ENCODE results near the gene NT5E.

Gene NT5E

GRCh38 chr6:85404564-85405174 lies 45.2 kb upstream of the NT5E start:
- DNase-seq (ENCODE audit: low spot score), result no peak
- in situ Hi-C loops (cut with MboI; ENCODE audit: low pct_unique_long_range_greater_than_20kb, low sequenced_read_pairs, unreplicated experiment), result no loop called here
- no peak for TF ChIP-seq CTCF (IDR thresholded peaks at IDR 0.05; ENCODE audit: extremely low read depth, insufficient read depth, missing control alignments)

- TF ChIP-seq CTCF (IDR thresholded peaks at IDR 0.05; ENCODE audit: extremely low read depth, insufficient read depth, missing control alignments), result no peak
- in situ Hi-C loops (cut with MboI; ENCODE audit: low pct_unique_long_range_greater_than_20kb, low sequenced_read_pairs, unreplicated experiment), result no loop called here
- DNase-seq (ENCODE audit: low spot score), result no peak
Observed at GRCh38 chr6:85405175-85405852, 44.6 kb upstream of the NT5E start.

- no peak for DNase-seq (ENCODE audit: low spot score)
- TF ChIP-seq CTCF (IDR thresholded peaks at IDR 0.05; ENCODE audit: extremely low read depth, insufficient read depth, missing control alignments), result no peak
- in situ Hi-C loops (cut with MboI; ENCODE audit: low pct_unique_long_range_greater_than_20kb, low sequenced_read_pairs, unreplicated experiment), result no loop called here
Observed at GRCh38 chr6:85405853-85406198, 44.1 kb upstream of the NT5E start.

GRCh38 chr6:85406641-85407075 lies 43.2 kb upstream of the NT5E start:
- in situ Hi-C loops (cut with MboI; ENCODE audit: low pct_unique_long_range_greater_than_20kb, low sequenced_read_pairs, unreplicated experiment), result no loop called here
- no peak for DNase-seq (ENCODE audit: low spot score)
- no peak for TF ChIP-seq CTCF (IDR thresholded peaks at IDR 0.05; ENCODE audit: extremely low read depth, insufficient read depth, missing control alignments)

- DNase-seq (ENCODE audit: low spot score), result no peak
- in situ Hi-C loops (cut with MboI; ENCODE audit: low pct_unique_long_range_greater_than_20kb, low sequenced_read_pairs, unreplicated experiment), result no loop called here
- TF ChIP-seq CTCF (IDR thresholded peaks at IDR 0.05; ENCODE audit: extremely low read depth, insufficient read depth, missing control alignments), result no peak
Observed at GRCh38 chr6:85408039-85408438, 41.8 kb upstream of the NT5E start.

GRCh38 chr6:85412911-85413430 lies 36.9 kb upstream of the NT5E start:
- no peak for TF ChIP-seq CTCF (IDR thresholded peaks at IDR 0.05; ENCODE audit: extremely low read depth, insufficient read depth, missing control alignments)
- DNase-seq (ENCODE audit: low spot score), result no peak
- in situ Hi-C loops (cut with MboI; ENCODE audit: low pct_unique_long_range_greater_than_20kb, low sequenced_read_pairs, unreplicated experiment), result no loop called here

Measured in GM13977 (cell line).